Adrenal gland (tissue), 5 donors: ENCODE data around the gene ARL6IP4.

Experiments used
- CTCF ChIP-seq, 6 experiments: fragments of 450-650 bp in 4 of 6; fragments of 200-600 bp in 2 of 6; sonication (generic) in 1 of 6; IDR thresholded peaks; 1 replicate in 5 of 6; 2 replicates in 1 of 6; pipeline versions ENCODE4 v1.5.1 to v1.8.0; 2016 to 2021; ENCODE audit warnings: antibody characterized with exemption in 6 of 6, mild to moderate bottlenecking in 2 of 6, moderate library complexity in 1 of 6
- POLR2A ChIP-seq, 2 donors: fragments of 450-650 bp; IDR thresholded peaks; one replicate each; pipeline ENCODE4 v1.6.1; 2017; ENCODE audit warnings: antibody characterized with exemption in 2 of 2, mild to moderate bottlenecking in 2 of 2, moderate library complexity in 1 of 2
- donor health status: DM: no; HTN: no; CAD: no.

- TF ChIP-seq CTCF (IDR thresholded peaks at IDR 0.05): no peak
- peak in 1 of 2 donors; percentile 83 for TF ChIP-seq POLR2A (IDR thresholded peaks at IDR 0.05)
Observed at GRCh38 chr12:122965851-122966742, 14.4 kb upstream of the ARL6IP4 start, which contains the start of gene ABCB9.
